Activated naive CD8-positive, alpha-beta T cell treated with anti-CD3 and anti-CD28 coated beads, Interleukin-2, amount 10 ng/mL, durations not matched to agents 7 days and 5 days (primary cell): ENCODE data around the gene POLR1H. TPM values are rescaled to one million over a fixed set of nuclear protein-coding genes. Genes with fewer than 3 reads are reported as not detected.

Source experiments
- ATAC-seq: fragments of 150-1000 bp; cut with Tn5 transposase; one replicate; pipeline ENCODE4 v1.10.0; 2021; ENCODE audit warnings: low read depth, moderate library complexity
- POLR2A ChIA-PET: fragments of 350-600 bp; sonication (Branson Sonifier 250); formaldehyde crosslinking; loops from one replicate; lab custom pipeline; 2021; ENCODE audit warnings: antibody characterized with exemption; lab: Charles Lee
- DNase-seq: peaks from one replicate; pipeline ENCODE4 v3.0.0; 2021
- H3K27ac Mint-ChIP-seq: one replicate; pipeline ENCODE4 v1.8.0; 2022; ENCODE audit warnings: mild to moderate bottlenecking, mixed read lengths
- H3K27me3 Mint-ChIP-seq: one replicate; pipeline ENCODE4 v1.8.0; 2022; ENCODE audit warnings: mild to moderate bottlenecking, moderate library complexity, mixed read lengths
- H3K36me3 Mint-ChIP-seq: one replicate; pipeline ENCODE4 v1.8.0; 2021; ENCODE audit warnings: mild to moderate bottlenecking, mixed read lengths
- H3K4me1 Mint-ChIP-seq: one replicate; pipeline ENCODE4 v1.8.0; 2021; ENCODE audit warnings: mixed read lengths
- H3K4me3 Mint-ChIP-seq: one replicate; pipeline ENCODE4 v1.8.0; 2022; ENCODE audit warnings: mild to moderate bottlenecking, moderate library complexity, mixed read lengths
- H3K9me3 Mint-ChIP-seq: one replicate; pipeline ENCODE4 v1.8.0; 2021; ENCODE audit warnings: mixed read lengths
- total RNA-seq, 2 experiments: library from RNA; stranded (reverse); gene quantifications; one replicate each; pipeline ENCODE4 v1.2.3, GENCODE V29; 2021

Gene POLR1H
- total RNA-seq, 2 experiments from 2014 or later: 55.5 to 55.6 TPM

GRCh38 chr6:30066577-30067459 is 5.8 kb downstream of the POLR1H start, which contains the start of gene PPP1R11:
Gene PPP1R11 (plus strand): TSS chr6:30067198. CDS start chr6:30067411, 213 bp downstream.
- Mint-ChIP-seq H3K36me3 (peaks cover 38% of the 10 kb centered on the region), H3K4me1 (peaks cover 43% of the 10 kb centered on the region), H3K9me3 (no peaks in the 10 kb centered on the region), H3K27ac (peak within 1 kb of the TSS; percentile 97), H3K27me3 (peaks cover 11% of the 10 kb centered on the region), H3K4me3 (peak within 1 kb of the TSS; percentile 97)
- peak; percentile 96 for ATAC-seq
- POLR2A ChIA-PET: interaction anchor here (0.6 to 1.7 kb wide), 7 partner anchors 8 to 317 kb away, joined by 3 to 12 read pairs (median 5); partner anchors contain the start of genes RNF39, TRIM26 and TRIM39
- DNase-seq: peak; percentile 95

GRCh38 chr6:30067460-30068139 is 6.5 kb downstream of the POLR1H start:
- POLR2A ChIA-PET: interaction anchor here (0.9 to 1.1 kb wide), 2 partner anchors 34 to 36 kb away, joined by 3 read pairs; no protein-coding TSS in a partner anchor
- H3K9me3 Mint-ChIP-seq: no peaks in the 10 kb centered on the region
- peaks cover 43% of the 10 kb centered on the region for H3K4me1 Mint-ChIP-seq
- H3K27me3 Mint-ChIP-seq: peaks cover 19% of the 10 kb centered on the region
- peak overlapping the region; percentile 97 for H3K4me3 Mint-ChIP-seq
- DNase-seq (no peak), ATAC-seq (no peak)
- H3K36me3 Mint-ChIP-seq: peaks cover 37% of the 10 kb centered on the region
- H3K27ac Mint-ChIP-seq: peak overlapping the region; percentile 97

GRCh38 chr6:30071081-30071818 is 10.2 kb downstream of the POLR1H start:
- POLR2A ChIA-PET: interaction anchor here (2.8 kb wide), 1 partner anchor 10 kb away, joined by 13 read pairs; the partner anchor contains the start of gene POLR1H
- Mint-ChIP-seq H3K36me3 (peaks cover 25% of the 10 kb centered on the region), H3K27ac (no peak overlapping the region), H3K27me3 (peaks cover 53% of the 10 kb centered on the region), H3K4me1 (peaks cover 34% of the 10 kb centered on the region), H3K9me3 (no peaks in the 10 kb centered on the region), H3K4me3 (peak overlapping the region; percentile 37)
- DNase-seq (peak; percentile 59), ATAC-seq (no peak)

- POLR2A ChIA-PET: interaction anchor here (2.8 kb wide), 1 partner anchor 10 kb away, joined by 13 read pairs; the partner anchor contains the start of gene POLR1H
- Mint-ChIP-seq H3K36me3 (peaks cover 25% of the 10 kb centered on the region), H3K4me1 (peaks cover 38% of the 10 kb centered on the region), H3K9me3 (no peaks in the 10 kb centered on the region), H3K27ac (no peak overlapping the region), H3K27me3 (peaks cover 60% of the 10 kb centered on the region), H3K4me3 (no peak overlapping the region)
- no peak for DNase-seq
- ATAC-seq: no peak
Measured at GRCh38 chr6:30071858-30072257, 10.8 kb downstream of the POLR1H start.

- ATAC-seq (no peak), DNase-seq (no peak)
- H3K27ac Mint-ChIP-seq: no peak overlapping the region
- H3K4me3 Mint-ChIP-seq: no peak overlapping the region
- H3K4me1 Mint-ChIP-seq: peaks cover 37% of the 10 kb centered on the region
- H3K9me3 Mint-ChIP-seq: no peaks in the 10 kb centered on the region
- POLR2A ChIA-PET: interaction anchor here (0.8 to 1.7 kb wide), 2 partner anchors 7 to 12 kb away, joined by 3 to 6 read pairs; partner anchors contain the start of gene PPP1R11
- peaks cover 18% of the 10 kb centered on the region for H3K36me3 Mint-ChIP-seq
- peaks cover 66% of the 10 kb centered on the region for H3K27me3 Mint-ChIP-seq
Measured at GRCh38 chr6:30073489-30074235, 12.6 kb downstream of the POLR1H start.

GRCh38 chr6:30074331-30075093 is 13.4 kb downstream of the POLR1H start:
- H3K36me3 Mint-ChIP-seq: peaks cover 21% of the 10 kb centered on the region
- no peak overlapping the region for H3K27ac Mint-ChIP-seq
- H3K27me3 Mint-ChIP-seq: peaks cover 75% of the 10 kb centered on the region
- no peak for ATAC-seq
- H3K4me3 Mint-ChIP-seq: peak overlapping the region; percentile 44
- H3K4me1 Mint-ChIP-seq: peaks cover 36% of the 10 kb centered on the region
- DNase-seq: no peak
- no peaks in the 10 kb centered on the region for H3K9me3 Mint-ChIP-seq
- POLR2A ChIA-PET: interaction anchor here (0.8 to 1.7 kb wide), 2 partner anchors 8 to 13 kb away, joined by 3 to 6 read pairs; partner anchors contain the start of gene PPP1R11

DNA sequence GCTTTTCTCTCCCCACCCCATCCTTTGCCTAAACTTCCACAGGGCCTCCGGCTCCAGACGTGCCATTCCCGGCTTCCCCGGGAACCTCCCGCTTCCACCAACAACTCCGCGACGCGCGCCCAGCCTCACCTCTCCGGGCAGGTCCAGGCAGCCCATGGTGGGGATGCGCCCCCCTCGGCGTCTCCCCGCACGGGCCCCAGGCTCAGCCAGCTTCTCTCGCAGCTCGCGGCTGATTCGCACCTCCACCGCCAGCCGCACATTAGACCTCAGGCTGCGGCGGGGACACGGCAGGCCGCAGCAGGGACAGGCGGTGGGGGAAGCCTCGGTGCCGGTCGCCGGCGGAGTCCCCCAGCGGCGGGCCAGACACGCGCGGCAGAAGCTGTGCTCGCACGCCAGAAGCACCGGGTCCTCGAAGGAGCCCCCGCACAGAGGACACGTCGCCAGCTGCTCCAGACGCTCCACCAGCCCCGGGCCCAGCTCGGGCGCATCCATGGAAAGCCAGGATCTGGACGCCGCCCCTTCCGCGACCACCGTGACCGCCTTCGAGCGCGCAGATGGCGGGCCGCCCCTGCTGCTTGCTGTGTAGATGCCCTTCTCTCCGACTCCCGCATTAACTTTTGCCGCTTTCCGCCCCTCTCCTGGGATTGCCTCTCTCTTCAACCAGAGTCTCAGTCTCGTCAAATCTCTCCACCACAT is 14.2 kb downstream of the POLR1H start, which contains the start of gene RNF39:
Gene RNF39, minus strand, starts transcription at position 676 of the 696 bp plus-strand sequence. Its CDS starts 184 bp downstream, at position 492.
- POLR2A ChIA-PET: interaction anchor here (1.7 kb wide), 1 partner anchor 9 kb away, joined by 6 read pairs; the partner anchor contains the start of gene PPP1R11
- peaks cover 14% of the 10 kb centered on the region for H3K36me3 Mint-ChIP-seq
- no peak for ATAC-seq
- no peaks in the 10 kb centered on the region for H3K9me3 Mint-ChIP-seq
- DNase-seq: peak; percentile 58
- H3K27me3 Mint-ChIP-seq: peaks cover 82% of the 10 kb centered on the region
- H3K4me3 Mint-ChIP-seq: peak within 1 kb of the TSS; percentile 50
- H3K27ac Mint-ChIP-seq: peak within 1 kb of the TSS; percentile 27
- H3K4me1 Mint-ChIP-seq: peaks cover 34% of the 10 kb centered on the region

- Mint-ChIP-seq H3K9me3 (no peaks in the 10 kb centered on the region), H3K27me3 (peaks cover 77% of the 10 kb centered on the region), H3K4me1 (peaks cover 31% of the 10 kb centered on the region), H3K4me3 (peak overlapping the region; percentile 50), H3K27ac (peak overlapping the region; percentile 27), H3K36me3 (peaks cover 8% of the 10 kb centered on the region)
- DNase-seq (peak; percentile 51), ATAC-seq (no peak)
- POLR2A ChIA-PET: interaction anchor here (1.7 kb wide), 1 partner anchor 10 kb away, joined by 6 read pairs; the partner anchor contains the start of gene PPP1R11
Measured at GRCh38 chr6:30075790-30076732, 15.0 kb downstream of the POLR1H start.

GRCh38 chr6:30077218-30077617 is 16.2 kb downstream of the POLR1H start:
- peaks cover 26% of the 10 kb centered on the region for H3K4me1 Mint-ChIP-seq
- peaks cover 69% of the 10 kb centered on the region for H3K27me3 Mint-ChIP-seq
- POLR2A ChIA-PET: interaction anchor here (0.7 to 2.2 kb wide), 3 partner anchors 11 to 238 kb away, joined by 3 to 12 read pairs (median 5); partner anchors contain the start of gene POLR1H
- ATAC-seq (peak; percentile 69), DNase-seq (no peak)
- no peaks in the 10 kb centered on the region for H3K9me3 Mint-ChIP-seq
- H3K36me3 Mint-ChIP-seq: peaks cover 4% of the 10 kb centered on the region
- peak overlapping the region; percentile 58 for H3K4me3 Mint-ChIP-seq
- peak overlapping the region; percentile 32 for H3K27ac Mint-ChIP-seq

GRCh38 chr6:30087876-30088275 is 26.8 kb downstream of the POLR1H start:
- peaks cover 65% of the 10 kb centered on the region for H3K27me3 Mint-ChIP-seq
- ATAC-seq: no peak
- POLR2A ChIA-PET: no interaction called here
- no peak overlapping the region for H3K4me3 Mint-ChIP-seq
- no peaks in the 10 kb centered on the region for H3K9me3 Mint-ChIP-seq
- no peak for DNase-seq
- peaks cover 4% of the 10 kb centered on the region for H3K4me1 Mint-ChIP-seq
- no peaks in the 10 kb centered on the region for H3K36me3 Mint-ChIP-seq
- no peak overlapping the region for H3K27ac Mint-ChIP-seq
